Left lung (tissue), 10 donors: ENCODE data around the gene TAPBPL. TPM values are rescaled to one million over a fixed set of nuclear protein-coding genes. Genes with fewer than 3 reads are reported as not detected.
"Not testable (repeated sequence)": the region's sequence is repeated elsewhere in the genome, so short reads cannot be mapped to it uniquely, and the experiment has no call there.

Experiments
- ATAC-seq: fragments of 200-7000 bp; cut with Tn5 transposase; one replicate; pipeline ENCODE4 v1.9.1; 2020; ENCODE audit warnings: moderate library complexity
- DNase-seq, 4 donors: peaks; one replicate each; pipeline ENCODE4 v3.0.0-alpha.2; 2013 to 2020
- H3K27ac ChIP-seq, 2 donors: fragments of 200-600 bp; sonication (generic) in 1 of 2; one replicate each; pipeline versions ENCODE4 v1.5.0 to v1.8.0; 2020 to 2021
- H3K27me3 ChIP-seq, 2 donors: fragments of 200-600 bp; sonication (generic) in 1 of 2; one replicate each; pipeline versions ENCODE4 v1.5.0 to v1.8.0; 2020 to 2021
- H3K36me3 ChIP-seq, 2 donors: fragments of 200-600 bp; sonication (generic) in 1 of 2; one replicate each; pipeline versions ENCODE4 v1.5.0 to v1.8.0; 2020 to 2021
- H3K4me1 ChIP-seq, 2 donors: fragments of 200-600 bp; one replicate each; pipeline ENCODE4 v1.8.0; 2021
- H3K4me3 ChIP-seq, 2 donors: fragments of 200-600 bp; sonication (generic) in 1 of 2; one replicate each; pipeline versions ENCODE4 v1.5.0 to v1.8.0; 2020 to 2021; ENCODE audit warnings: mild to moderate bottlenecking in 1 of 2
- H3K9me3 ChIP-seq, 2 donors: fragments of 200-600 bp; sonication (generic) in 1 of 2; one replicate each; pipeline versions ENCODE4 v1.5.0 to v1.8.0; 2020 to 2021
- intact Hi-C, 2 donors: fragments of 100-400 bp; cut with DNase I; formaldehyde crosslinking; loops; one replicate each; pipeline versions ENCODE4 v1.11.2 to v1.14.2; 2022
- polyA plus RNA-seq, 6 donors: library from polyadenylated mRNA; unstranded; fragments of 120-200 nt; gene quantifications; one replicate each; pipeline ENCODE4 v1.2.1, GENCODE V29; 2013; ENCODE audit not compliant: insufficient read length in 6 of 6
- total RNA-seq, 2 donors: library from RNA; stranded (reverse); fragmentation: NEBNext Ultra II Directional; extraction: Animal tissue kit (Norgen Biotek cat#: 25700); gene quantifications; one replicate each; pipeline ENCODE4 v1.2.1, GENCODE V29; 2021
- TF ChIP-seq, protein P1 (sequence below), 2 donors: fragments of 200-600 bp; sonication (generic) in 1 of 2; IDR thresholded peaks; one replicate each; pipeline versions ENCODE4 v1.5.0 to v1.8.0; 2021; ENCODE audit warnings: antibody characterized with exemption in 2 of 2
- donor health status: DM: no; HTN: yes; CAD: no.
- donor health status: DM: no; HTN: no; CAD: no.

Gene TAPBPL
- total and polyA plus RNA-seq, 8 donors = 18.0 to 33.8 (median 19.0) TPM

DNA sequence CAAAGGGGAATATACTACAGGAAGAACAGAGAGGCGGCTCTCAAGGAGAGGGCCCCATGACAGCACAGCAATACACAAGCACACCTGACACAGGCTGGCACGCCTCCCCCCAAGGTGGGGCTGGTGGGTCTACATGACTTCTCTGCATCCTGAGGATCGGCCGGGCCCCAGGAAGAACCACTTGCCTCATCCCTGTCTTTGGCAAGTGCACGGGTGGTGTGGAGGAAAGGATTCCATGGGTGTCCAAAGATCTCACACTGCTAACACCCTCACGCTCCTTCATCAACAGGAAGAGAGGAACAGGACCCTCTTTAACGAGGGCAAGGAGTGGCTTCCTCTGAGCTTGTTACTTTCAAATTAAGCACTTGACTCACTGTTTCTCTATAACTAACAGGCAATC, 11.4 kb downstream of the TAPBPL start:
- DNase-seq (no peak), ATAC-seq (no peak)
- TF ChIP-seq, protein P1, sequence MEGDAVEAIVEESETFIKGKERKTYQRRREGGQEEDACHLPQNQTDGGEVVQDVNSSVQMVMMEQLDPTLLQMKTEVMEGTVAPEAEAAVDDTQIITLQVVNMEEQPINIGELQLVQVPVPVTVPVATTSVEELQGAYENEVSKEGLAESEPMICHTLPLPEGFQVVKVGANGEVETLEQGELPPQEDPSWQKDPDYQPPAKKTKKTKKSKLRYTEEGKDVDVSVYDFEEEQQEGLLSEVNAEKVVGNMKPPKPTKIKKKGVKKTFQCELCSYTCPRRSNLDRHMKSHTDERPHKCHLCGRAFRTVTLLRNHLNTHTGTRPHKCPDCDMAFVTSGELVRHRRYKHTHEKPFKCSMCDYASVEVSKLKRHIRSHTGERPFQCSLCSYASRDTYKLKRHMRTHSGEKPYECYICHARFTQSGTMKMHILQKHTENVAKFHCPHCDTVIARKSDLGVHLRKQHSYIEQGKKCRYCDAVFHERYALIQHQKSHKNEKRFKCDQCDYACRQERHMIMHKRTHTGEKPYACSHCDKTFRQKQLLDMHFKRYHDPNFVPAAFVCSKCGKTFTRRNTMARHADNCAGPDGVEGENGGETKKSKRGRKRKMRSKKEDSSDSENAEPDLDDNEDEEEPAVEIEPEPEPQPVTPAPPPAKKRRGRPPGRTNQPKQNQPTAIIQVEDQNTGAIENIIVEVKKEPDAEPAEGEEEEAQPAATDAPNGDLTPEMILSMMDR (IDR thresholded peaks at IDR 0.05) = no peak
- intact Hi-C loops = no loop called here
- peaks cover 0 to 83% of the 10 kb centered on the region in 2 donors for H3K36me3 ChIP-seq
- H3K9me3 ChIP-seq = no peaks in the 10 kb centered on the region
- peaks cover 3 to 75% of the 10 kb centered on the region in 2 donors for H3K4me1 ChIP-seq
- H3K27ac ChIP-seq = peak overlapping the region in 1 of 2 donors; percentile 87
- H3K4me3 ChIP-seq = no peak overlapping the region
- H3K27me3 ChIP-seq = no peaks in the 10 kb centered on the region

DNA sequence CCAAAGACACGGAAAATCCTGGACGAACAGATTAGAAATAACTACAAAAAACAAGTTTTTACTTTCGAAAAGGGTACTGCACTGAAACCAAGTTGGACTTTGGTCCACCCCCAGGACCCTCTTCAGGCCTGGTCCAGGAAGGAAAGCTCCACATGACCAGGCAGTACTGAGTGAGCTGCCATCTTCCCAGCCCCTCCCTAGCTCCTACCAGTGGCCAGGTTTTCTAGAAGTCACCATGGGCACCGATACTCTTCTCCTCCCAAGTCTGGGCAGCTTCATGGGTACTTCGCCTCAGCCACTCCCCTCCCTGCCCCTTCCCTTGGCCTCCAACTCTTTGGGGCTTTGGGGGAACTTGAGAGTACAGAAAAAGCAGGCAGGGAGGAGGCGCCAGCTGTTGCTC, 12.0 kb downstream of the TAPBPL start:
- intact Hi-C loops = no loop called here
- Histone ChIP-seq H3K4me3 (no peak overlapping the region), H3K36me3 (peaks cover 0 to 76% of the 10 kb centered on the region in 2 donors), H3K27me3 (no peaks in the 10 kb centered on the region), H3K4me1 (peaks cover 5 to 81% of the 10 kb centered on the region in 2 donors), H3K9me3 (no peaks in the 10 kb centered on the region), H3K27ac (peak overlapping the region in 1 of 2 donors; percentile 87)
- no peak for ATAC-seq
- TF ChIP-seq, protein P1 (IDR thresholded peaks at IDR 0.05) = no peak
- DNase-seq = no peak

DNA sequence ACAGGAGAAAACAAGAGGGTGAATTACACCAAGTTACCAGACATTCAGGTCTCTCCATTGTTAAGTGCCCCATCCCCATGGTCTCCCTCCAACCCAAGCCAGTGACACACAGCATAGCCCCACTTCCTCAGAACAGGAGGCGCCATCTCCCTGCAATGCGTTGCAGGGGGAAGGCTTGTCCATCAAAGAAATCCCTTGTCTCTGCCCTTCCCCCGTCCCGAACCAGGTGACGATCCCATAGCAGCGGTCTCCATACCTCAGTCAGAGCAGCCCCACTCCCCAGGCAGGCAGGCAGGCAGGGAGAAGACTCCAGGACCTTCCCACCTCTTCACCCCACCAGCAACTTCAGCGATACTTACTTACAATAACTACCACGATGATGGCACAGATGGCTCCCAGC, 12.7 kb downstream of the TAPBPL start:
- peaks cover 12 to 86% of the 10 kb centered on the region in 2 donors for H3K4me1 ChIP-seq
- intact Hi-C loops = no loop called here
- peak overlapping the region in 1 of 2 donors; percentile 30 for H3K27ac ChIP-seq
- H3K9me3 ChIP-seq = no peaks in the 10 kb centered on the region
- no peak overlapping the region for H3K4me3 ChIP-seq
- ATAC-seq (no peak), DNase-seq (no peak)
- TF ChIP-seq, protein P1 (IDR thresholded peaks at IDR 0.05) = no peak
- peaks cover 0 to 70% of the 10 kb centered on the region in 2 donors for H3K36me3 ChIP-seq
- no peaks in the 10 kb centered on the region for H3K27me3 ChIP-seq

DNA sequence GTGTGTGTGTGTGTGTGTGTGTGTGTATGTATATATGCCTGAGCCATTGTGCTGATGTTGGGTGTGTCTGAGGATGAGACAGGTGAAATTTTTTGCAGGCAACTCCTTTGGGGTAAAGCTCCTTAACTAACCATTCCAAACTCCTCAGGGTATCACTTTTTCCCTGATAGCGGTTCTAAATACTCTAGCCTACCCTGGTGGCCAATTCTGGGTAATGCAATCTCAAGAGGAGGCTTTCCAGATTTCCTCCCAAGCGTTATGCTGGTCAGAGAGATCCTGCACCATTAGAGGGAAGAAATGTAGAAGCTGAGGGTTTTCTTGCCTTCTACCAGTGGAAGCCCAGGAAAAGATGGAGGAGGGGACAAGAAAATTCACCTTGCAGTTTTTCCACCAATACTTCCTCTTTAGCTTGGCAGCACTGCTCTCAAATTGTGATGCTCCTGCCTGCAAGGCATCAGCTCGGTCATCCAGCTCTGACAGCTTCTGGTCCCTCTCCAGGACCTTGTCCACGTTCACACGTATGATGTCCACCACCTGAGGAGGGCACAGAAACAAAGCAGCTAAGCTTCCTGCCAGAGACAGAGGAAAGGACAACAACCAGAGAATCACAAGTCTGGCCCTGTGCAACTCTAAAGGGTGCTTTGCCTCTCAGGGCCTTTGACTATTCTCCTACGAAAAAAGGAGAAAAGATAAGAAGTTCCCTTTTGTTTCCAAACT, 13.8 kb downstream of the TAPBPL start:
- Histone ChIP-seq H3K36me3 (peaks cover 0 to 59% of the 10 kb centered on the region in 2 donors), H3K4me1 (peaks cover 12 to 78% of the 10 kb centered on the region in 2 donors), H3K4me3 (no peak overlapping the region), H3K27me3 (no peaks in the 10 kb centered on the region), H3K27ac (peak overlapping the region in 1 of 2 donors; percentile 41), H3K9me3 (no peaks in the 10 kb centered on the region)
- intact Hi-C loops = loop anchor here in 1 of 2 donors (5.0 kb wide), 1 partner anchor 43 kb away; no protein-coding TSS in a partner anchor
- peak; percentile 66 for ATAC-seq
- DNase-seq = peak in 2 of 4 donors; percentile 67 to 73
- TF ChIP-seq, protein P1 (IDR thresholded peaks at IDR 0.05) = peak; percentile 74 to 87

DNA sequence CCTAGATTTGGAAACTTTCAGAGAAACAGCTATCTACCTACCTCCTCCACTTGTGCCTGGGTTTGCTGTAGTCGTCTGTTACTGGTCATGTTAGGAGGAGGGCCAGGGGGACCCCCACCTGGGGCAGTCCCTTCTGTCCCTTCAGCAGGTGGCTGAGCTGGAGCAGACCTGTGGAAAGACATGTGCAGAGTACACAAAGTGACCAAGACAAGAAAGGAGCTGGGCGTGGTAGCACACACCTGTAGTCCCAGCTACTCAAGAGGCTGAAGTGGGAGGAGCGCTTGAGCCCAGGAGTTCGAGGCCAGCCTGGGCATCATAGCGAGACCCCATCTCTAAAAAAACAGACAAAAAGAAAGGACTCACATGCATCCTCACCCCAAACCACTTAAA, 14.3 kb downstream of the TAPBPL start:
- Histone ChIP-seq H3K4me1 (peaks cover 12 to 76% of the 10 kb centered on the region in 2 donors), H3K4me3 (no peak overlapping the region), H3K9me3 (no peaks in the 10 kb centered on the region), H3K36me3 (peaks cover 0 to 53% of the 10 kb centered on the region in 2 donors), H3K27ac (peak overlapping the region in 1 of 2 donors; percentile 41), H3K27me3 (no peaks in the 10 kb centered on the region)
- TF ChIP-seq, protein P1 (IDR thresholded peaks at IDR 0.05) = no peak
- ATAC-seq (no peak), DNase-seq (no peak)
- intact Hi-C loops = loop anchor here in 1 of 2 donors (5.0 kb wide), 1 partner anchor 44 kb away; no protein-coding TSS in a partner anchor

DNA sequence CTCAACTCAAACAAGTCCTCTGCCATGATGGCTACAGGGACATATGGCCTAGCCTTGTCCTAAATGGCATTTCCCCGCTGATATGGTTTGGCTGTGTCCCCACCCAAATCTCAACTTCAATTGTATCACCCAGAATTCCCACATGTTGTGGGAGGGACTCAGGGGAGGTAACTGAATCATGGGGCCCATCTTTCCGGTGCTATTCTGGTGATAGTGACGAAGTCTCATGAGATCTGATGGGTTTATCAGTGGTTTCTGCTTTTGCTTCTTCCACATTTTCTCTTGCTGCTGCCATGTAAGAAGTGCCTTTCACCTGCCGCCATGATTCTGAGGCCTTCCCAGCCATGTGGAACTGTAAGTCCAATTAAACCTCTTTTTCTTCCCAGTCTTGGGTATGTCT, 14.9 kb downstream of the TAPBPL start:
- not testable (repeated sequence) for DNase-seq, H3K27ac ChIP-seq, H3K27me3 ChIP-seq, ATAC-seq, H3K9me3 ChIP-seq, H3K4me3 ChIP-seq
- intact Hi-C loops = loop anchor here in 1 of 2 donors (5.0 kb wide), 1 partner anchor 44 kb away; no protein-coding TSS in a partner anchor
- H3K4me1 ChIP-seq = peaks cover 9 to 76% of the 10 kb centered on the region in 2 donors
- peaks cover 0 to 47% of the 10 kb centered on the region in 2 donors for H3K36me3 ChIP-seq

DNA sequence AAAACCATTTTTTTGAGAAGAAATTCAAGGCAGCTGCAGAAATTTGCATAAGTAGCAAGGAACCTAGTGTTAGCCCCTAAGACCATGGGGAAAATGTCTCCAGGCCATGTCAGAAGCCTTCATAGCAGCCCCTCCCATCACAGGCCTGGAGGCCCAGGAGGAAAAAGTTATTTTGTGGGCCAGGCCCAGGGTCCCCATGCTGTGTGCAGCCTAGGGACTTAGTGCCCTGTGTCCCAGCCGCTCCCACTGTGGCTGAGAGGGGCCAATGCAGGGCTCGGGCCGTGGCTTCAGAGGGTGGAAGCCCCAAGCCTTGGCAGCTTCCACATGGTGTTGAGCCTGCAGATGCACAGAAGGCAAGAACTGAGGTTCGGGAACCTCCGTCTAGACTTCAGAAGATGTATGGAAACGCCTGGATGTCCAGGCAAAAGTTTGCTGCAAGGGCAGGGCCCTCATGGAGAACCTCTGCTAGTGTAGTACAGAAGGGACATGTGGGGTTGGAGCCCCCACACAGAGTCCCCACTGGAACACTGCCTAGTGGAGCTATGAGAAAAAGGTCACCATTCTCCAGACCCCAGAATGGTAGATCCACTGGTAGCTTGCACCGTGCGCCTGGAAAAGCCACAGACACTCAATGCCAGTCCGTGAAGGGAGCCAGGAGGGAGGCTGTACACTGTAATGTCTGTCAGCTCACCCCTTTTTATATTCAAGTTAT, 15.9 kb downstream of the TAPBPL start:
- not testable (repeated sequence) for ATAC-seq, H3K27ac ChIP-seq, H3K9me3 ChIP-seq, DNase-seq, H3K27me3 ChIP-seq, H3K4me3 ChIP-seq
- H3K36me3 ChIP-seq = peaks cover 0 to 38% of the 10 kb centered on the region in 2 donors
- intact Hi-C loops = loop anchor here in 1 of 2 donors (5.0 kb wide), 1 partner anchor 45 kb away; no protein-coding TSS in a partner anchor
- peaks cover 8 to 69% of the 10 kb centered on the region in 2 donors for H3K4me1 ChIP-seq
